ENCODE results near the gene HS6ST3. TPM values are rescaled to one million over a fixed set of nuclear protein-coding genes. Genes with fewer than 3 reads are reported as not detected.

Gene HS6ST3
- total and polyA plus RNA-seq, 2 experiments from 2014 or later, result 2.2 to 2.7 TPM

DNA sequence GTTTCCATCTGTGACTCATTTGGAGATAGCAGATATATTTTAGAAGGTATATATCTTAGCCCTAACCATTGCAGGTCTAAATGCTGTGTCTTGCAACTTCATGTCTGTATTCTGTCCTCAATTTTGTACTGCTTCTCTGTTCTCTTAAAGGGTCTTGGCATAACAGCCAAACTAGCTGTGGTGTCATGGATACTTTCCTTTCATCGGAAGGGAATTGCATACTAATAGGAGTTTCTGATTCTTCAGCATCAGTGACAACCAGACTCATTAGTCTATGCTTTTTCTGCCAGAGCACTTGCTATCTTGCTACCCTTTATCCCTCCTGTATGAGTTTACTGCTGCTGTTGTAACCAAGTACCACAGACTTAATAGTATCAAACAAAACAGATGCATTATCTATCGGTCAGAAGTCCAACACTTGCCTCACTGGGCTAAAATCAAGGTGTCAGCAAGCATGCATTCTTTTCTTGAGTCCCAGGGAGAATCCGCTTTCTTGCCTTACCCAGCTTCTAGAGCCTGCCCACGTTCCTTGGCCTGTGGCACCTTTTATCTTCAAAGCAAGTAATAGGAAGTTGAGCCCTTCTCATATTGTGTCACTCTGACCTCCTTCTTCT lies 253.1 kb downstream of the HS6ST3 start:
- H3K4me2 ChIP-seq, result no peak overlapping the region
- TF ChIP-seq EZH2phosphoT487 (IDR thresholded peaks at IDR 0.05; ENCODE audit: low read depth, severe bottlenecking, unreplicated experiment) (no peak), EZH2 (IDR thresholded peaks at IDR 0.05; ENCODE audit: borderline replicate concordance) (no peak)
- no peaks in the 10 kb centered on the region for H4K20me1 ChIP-seq (ENCODE audit: insufficient read depth, poor library complexity, severe bottlenecking)
- H3K4me3 ChIP-seq, result no peak overlapping the region
- no peaks in the 10 kb centered on the region for H3K9me2 ChIP-seq (replicated peaks; ENCODE audit: insufficient read depth)
- DNase-seq (ENCODE audit: low spot score), result peak; percentile 11
- H3K79me2 ChIP-seq, result no peaks in the 10 kb centered on the region
- H3K27me3 ChIP-seq, result no peaks in the 10 kb centered on the region
- H3K4me1 ChIP-seq (ENCODE audit: insufficient read depth), result no peaks in the 10 kb centered on the region
- H2AFZ ChIP-seq, result no peak overlapping the region
- no peaks in the 10 kb centered on the region for H3K9me3 ChIP-seq (ENCODE audit: low read depth)
- WGBS (ENCODE audit: low lambda C conversion rate, missing lambda C conversion rate), result 76% methylated on average over 4 of the region's 4 CpGs
- no peaks in the 10 kb centered on the region for H3K36me3 ChIP-seq (replicated peaks; ENCODE audit: insufficient read depth, low read depth)
- no peak overlapping the region for H3K27ac ChIP-seq

- Histone ChIP-seq H3K4me2 (no peak overlapping the region), H3K9me3 (ENCODE audit: low read depth) (no peaks in the 10 kb centered on the region), H2AFZ (no peak overlapping the region), H4K20me1 (ENCODE audit: insufficient read depth, poor library complexity, severe bottlenecking) (no peaks in the 10 kb centered on the region), H3K27ac (no peak overlapping the region), H3K79me2 (no peaks in the 10 kb centered on the region), H3K4me3 (no peak overlapping the region), H3K4me1 (ENCODE audit: insufficient read depth) (no peaks in the 10 kb centered on the region), H3K27me3 (peaks cover 4% of the 10 kb centered on the region), H3K36me3 (replicated peaks; ENCODE audit: insufficient read depth, low read depth) (no peaks in the 10 kb centered on the region), H3K9me2 (replicated peaks; ENCODE audit: insufficient read depth) (no peaks in the 10 kb centered on the region)
- 92% methylated on average over 4 of the region's 4 CpGs for WGBS (ENCODE audit: low lambda C conversion rate, missing lambda C conversion rate)
- no peak for TF ChIP-seq CTCF (IDR thresholded peaks at IDR 0.05; ENCODE audit: poor library complexity)
- DNase-seq (ENCODE audit: low spot score), result no peak
These were observed 257.0 kb downstream of the HS6ST3 start for GRCh38 chr13:96346921-96347320.

GRCh38 chr13:96373597-96373996 lies 283.7 kb downstream of the HS6ST3 start:
- H3K4me1 ChIP-seq (ENCODE audit: insufficient read depth), result no peaks in the 10 kb centered on the region
- TF ChIP-seq EZH2phosphoT487 (IDR thresholded peaks at IDR 0.05; ENCODE audit: low read depth, severe bottlenecking, unreplicated experiment) (no peak), CTCF (IDR thresholded peaks at IDR 0.05; ENCODE audit: poor library complexity) (no peak), EZH2 (IDR thresholded peaks at IDR 0.05; ENCODE audit: borderline replicate concordance) (no peak)
- no peak overlapping the region for H3K4me2 ChIP-seq
- H3K9me2 ChIP-seq (replicated peaks; ENCODE audit: insufficient read depth), result no peaks in the 10 kb centered on the region
- DNase-seq (ENCODE audit: low spot score), result no peak
- no peaks in the 10 kb centered on the region for H3K36me3 ChIP-seq (replicated peaks; ENCODE audit: insufficient read depth, low read depth)
- no peak overlapping the region for H3K4me3 ChIP-seq
- no peaks in the 10 kb centered on the region for H3K79me2 ChIP-seq
- H3K27me3 ChIP-seq, result no peaks in the 10 kb centered on the region
- H3K27ac ChIP-seq, result no peak overlapping the region
- H3K9me3 ChIP-seq (ENCODE audit: low read depth), result no peaks in the 10 kb centered on the region
- H4K20me1 ChIP-seq (ENCODE audit: insufficient read depth, poor library complexity, severe bottlenecking), result no peaks in the 10 kb centered on the region
- WGBS (ENCODE audit: low lambda C conversion rate, missing lambda C conversion rate), result 96% methylated on average over 1 of the region's 1 CpG
- no peak overlapping the region for H2AFZ ChIP-seq

GRCh38 chr13:96377835-96378234 lies 287.9 kb downstream of the HS6ST3 start:
- WGBS (ENCODE audit: low lambda C conversion rate, missing lambda C conversion rate), result 90% methylated on average over 3 of the region's 3 CpGs
- H3K4me3 ChIP-seq, result no peak overlapping the region
- no peak for TF ChIP-seq EZH2phosphoT487 (IDR thresholded peaks at IDR 0.05; ENCODE audit: low read depth, severe bottlenecking, unreplicated experiment)
- no peak for TF ChIP-seq CTCF (IDR thresholded peaks at IDR 0.05; ENCODE audit: poor library complexity)
- no peak for TF ChIP-seq EZH2 (IDR thresholded peaks at IDR 0.05; ENCODE audit: borderline replicate concordance)

More at GRCh38 chr13:96377835-96378234, 287.9 kb downstream of the HS6ST3 start:
- Histone ChIP-seq H2AFZ (no peak overlapping the region), H3K79me2 (no peaks in the 10 kb centered on the region), H3K27ac (no peak overlapping the region), H3K27me3 (no peaks in the 10 kb centered on the region), H3K9me3 (ENCODE audit: low read depth) (no peaks in the 10 kb centered on the region), H3K9me2 (replicated peaks; ENCODE audit: insufficient read depth) (no peaks in the 10 kb centered on the region), H3K4me2 (no peak overlapping the region), H3K36me3 (replicated peaks; ENCODE audit: insufficient read depth, low read depth) (no peaks in the 10 kb centered on the region), H3K4me1 (ENCODE audit: insufficient read depth) (no peaks in the 10 kb centered on the region), H4K20me1 (ENCODE audit: insufficient read depth, poor library complexity, severe bottlenecking) (no peaks in the 10 kb centered on the region)
- DNase-seq (ENCODE audit: low spot score), result no peak

Measured in hepatocyte (in vitro differentiated cells).